Adrenal gland (tissue), 5 donors: Measurements from ENCODE around the gene POLR2H.

Experiments used
- POLR2A ChIP-seq, 2 donors: fragments of 450-650 bp; IDR thresholded peaks; one replicate each; pipeline ENCODE4 v1.6.1; 2017; ENCODE audit warnings: antibody characterized with exemption in 2 of 2, mild to moderate bottlenecking in 2 of 2, moderate library complexity in 1 of 2
- TF ChIP-seq, protein P1 (sequence below), 6 experiments: fragments of 450-650 bp in 4 of 6; fragments of 200-600 bp in 2 of 6; sonication (generic) in 1 of 6; IDR thresholded peaks; 1 replicate in 5 of 6; 2 replicates in 1 of 6; pipeline versions ENCODE4 v1.5.1 to v1.8.0; 2016 to 2021; ENCODE audit warnings: antibody characterized with exemption in 6 of 6, mild to moderate bottlenecking in 2 of 6, moderate library complexity in 1 of 6
- donor health status: DM: no; HTN: no; CAD: no.

- TF ChIP-seq, protein P1, sequence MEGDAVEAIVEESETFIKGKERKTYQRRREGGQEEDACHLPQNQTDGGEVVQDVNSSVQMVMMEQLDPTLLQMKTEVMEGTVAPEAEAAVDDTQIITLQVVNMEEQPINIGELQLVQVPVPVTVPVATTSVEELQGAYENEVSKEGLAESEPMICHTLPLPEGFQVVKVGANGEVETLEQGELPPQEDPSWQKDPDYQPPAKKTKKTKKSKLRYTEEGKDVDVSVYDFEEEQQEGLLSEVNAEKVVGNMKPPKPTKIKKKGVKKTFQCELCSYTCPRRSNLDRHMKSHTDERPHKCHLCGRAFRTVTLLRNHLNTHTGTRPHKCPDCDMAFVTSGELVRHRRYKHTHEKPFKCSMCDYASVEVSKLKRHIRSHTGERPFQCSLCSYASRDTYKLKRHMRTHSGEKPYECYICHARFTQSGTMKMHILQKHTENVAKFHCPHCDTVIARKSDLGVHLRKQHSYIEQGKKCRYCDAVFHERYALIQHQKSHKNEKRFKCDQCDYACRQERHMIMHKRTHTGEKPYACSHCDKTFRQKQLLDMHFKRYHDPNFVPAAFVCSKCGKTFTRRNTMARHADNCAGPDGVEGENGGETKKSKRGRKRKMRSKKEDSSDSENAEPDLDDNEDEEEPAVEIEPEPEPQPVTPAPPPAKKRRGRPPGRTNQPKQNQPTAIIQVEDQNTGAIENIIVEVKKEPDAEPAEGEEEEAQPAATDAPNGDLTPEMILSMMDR (IDR thresholded peaks at IDR 0.05): no peak
- no peak for TF ChIP-seq POLR2A (IDR thresholded peaks at IDR 0.05)
Measured at GRCh38 chr3:184335291-184335660, 26.2 kb upstream of the POLR2H start.
